Measurements from ENCODE around the gene SLC30A7. TPM values are rescaled to one million over a fixed set of nuclear protein-coding genes. Genes with fewer than 3 reads are reported as not detected.
A peak's percentile ranks its signal among the peaks of the same experiment; 100 is the strongest.
"Not testable (repeated sequence)": the region's sequence is repeated elsewhere in the genome, so short reads cannot be mapped to it uniquely, and the experiment has no call there.

SLC30A7 gene
- total and polyA plus RNA-seq, 8 donors, result 17.6 to 46.7 (median 20.6) TPM

DNA sequence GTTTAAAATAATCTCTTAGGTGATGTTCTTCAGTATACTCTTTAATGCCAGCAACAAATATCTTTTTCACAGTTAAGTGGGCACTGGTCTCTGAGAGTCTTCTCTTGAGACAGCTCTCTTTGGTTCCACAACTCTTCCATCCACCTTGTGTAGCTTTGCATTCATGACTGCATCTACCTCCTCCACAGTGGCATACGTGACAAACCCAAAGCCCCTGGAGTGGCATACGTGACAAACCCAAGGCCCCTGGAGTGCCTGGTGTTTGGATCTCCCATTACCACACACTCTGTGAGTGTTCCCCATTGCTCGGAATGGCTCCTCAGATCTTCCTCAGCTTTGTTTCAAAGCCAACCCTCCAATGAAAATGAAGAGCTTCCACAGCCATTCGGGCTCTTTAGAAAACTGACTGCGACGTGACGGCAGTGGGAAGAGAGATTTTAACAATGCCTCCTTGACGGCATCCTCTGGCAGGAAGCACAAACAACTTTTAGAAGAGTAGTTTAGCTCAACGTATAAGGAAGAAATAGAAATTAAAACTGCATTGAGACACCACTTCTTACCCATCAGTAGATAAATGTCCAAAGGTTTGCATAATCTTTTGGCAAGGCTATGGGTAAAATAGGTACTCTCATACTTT, 45.8 kb downstream of the SLC30A7 start:
- Histone ChIP-seq H3K9me3 (no peaks in the 10 kb centered on the region), H3K36me3 (peaks cover 0 to 36% of the 10 kb centered on the region in 2 donors), H3K4me1 (peaks cover 3 to 4% of the 10 kb centered on the region in 2 donors), H3K27me3 (no peaks in the 10 kb centered on the region), H3K4me3 (no peak overlapping the region), H3K27ac (no peak overlapping the region)
- DNase-seq, result no peak
- intact Hi-C loops (cut with DNase I), result no loop called here
- ATAC-seq, result no peak
- TF ChIP-seq, protein P1, sequence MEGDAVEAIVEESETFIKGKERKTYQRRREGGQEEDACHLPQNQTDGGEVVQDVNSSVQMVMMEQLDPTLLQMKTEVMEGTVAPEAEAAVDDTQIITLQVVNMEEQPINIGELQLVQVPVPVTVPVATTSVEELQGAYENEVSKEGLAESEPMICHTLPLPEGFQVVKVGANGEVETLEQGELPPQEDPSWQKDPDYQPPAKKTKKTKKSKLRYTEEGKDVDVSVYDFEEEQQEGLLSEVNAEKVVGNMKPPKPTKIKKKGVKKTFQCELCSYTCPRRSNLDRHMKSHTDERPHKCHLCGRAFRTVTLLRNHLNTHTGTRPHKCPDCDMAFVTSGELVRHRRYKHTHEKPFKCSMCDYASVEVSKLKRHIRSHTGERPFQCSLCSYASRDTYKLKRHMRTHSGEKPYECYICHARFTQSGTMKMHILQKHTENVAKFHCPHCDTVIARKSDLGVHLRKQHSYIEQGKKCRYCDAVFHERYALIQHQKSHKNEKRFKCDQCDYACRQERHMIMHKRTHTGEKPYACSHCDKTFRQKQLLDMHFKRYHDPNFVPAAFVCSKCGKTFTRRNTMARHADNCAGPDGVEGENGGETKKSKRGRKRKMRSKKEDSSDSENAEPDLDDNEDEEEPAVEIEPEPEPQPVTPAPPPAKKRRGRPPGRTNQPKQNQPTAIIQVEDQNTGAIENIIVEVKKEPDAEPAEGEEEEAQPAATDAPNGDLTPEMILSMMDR (IDR thresholded peaks at IDR 0.05), result no peak

DNA sequence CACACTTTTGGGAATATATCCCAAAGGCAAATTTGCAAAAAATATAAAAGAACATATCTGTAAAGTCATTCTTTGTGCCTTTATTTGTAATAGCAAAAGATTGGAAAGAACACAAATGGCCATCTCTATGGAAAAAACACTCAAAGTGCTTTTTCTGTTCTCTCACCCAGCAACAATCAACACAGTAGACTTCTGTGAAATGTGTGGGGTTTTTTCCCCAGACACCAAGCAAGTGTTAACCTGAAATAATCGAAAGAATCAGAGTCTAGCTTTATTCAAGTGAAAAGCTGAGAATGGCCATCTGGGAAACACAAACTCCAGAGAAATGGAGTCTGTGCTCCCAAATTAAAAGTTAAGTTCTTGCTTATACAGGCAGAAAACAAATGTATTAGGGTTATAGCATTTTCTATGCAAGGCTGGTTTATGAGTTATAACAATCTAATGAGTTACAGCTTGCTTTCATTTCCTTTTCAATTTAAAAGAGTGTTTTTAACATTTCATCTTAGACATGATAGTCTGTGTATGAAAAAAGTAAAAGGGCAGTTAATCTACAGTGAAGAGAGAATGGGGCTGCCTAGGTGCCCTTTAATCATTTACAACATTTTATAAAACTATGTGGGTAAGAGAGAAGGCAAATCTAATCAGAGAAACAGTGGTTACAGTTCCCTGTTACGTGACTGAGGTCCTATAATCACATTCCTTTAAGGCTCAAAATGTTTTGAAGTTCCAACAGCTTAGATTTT, 46.6 kb downstream of the SLC30A7 start:
- ATAC-seq (no peak), DNase-seq (no peak)
- H3K27me3 ChIP-seq, result no peaks in the 10 kb centered on the region
- no peak overlapping the region for H3K27ac ChIP-seq
- peaks cover 3 to 8% of the 10 kb centered on the region in 2 donors for H3K4me1 ChIP-seq
- intact Hi-C loops (cut with DNase I), result no loop called here
- H3K9me3 ChIP-seq, result no peaks in the 10 kb centered on the region
- TF ChIP-seq, protein P1 (IDR thresholded peaks at IDR 0.05), result no peak
- peaks cover 0 to 36% of the 10 kb centered on the region in 2 donors for H3K36me3 ChIP-seq
- no peak overlapping the region for H3K4me3 ChIP-seq

DNA sequence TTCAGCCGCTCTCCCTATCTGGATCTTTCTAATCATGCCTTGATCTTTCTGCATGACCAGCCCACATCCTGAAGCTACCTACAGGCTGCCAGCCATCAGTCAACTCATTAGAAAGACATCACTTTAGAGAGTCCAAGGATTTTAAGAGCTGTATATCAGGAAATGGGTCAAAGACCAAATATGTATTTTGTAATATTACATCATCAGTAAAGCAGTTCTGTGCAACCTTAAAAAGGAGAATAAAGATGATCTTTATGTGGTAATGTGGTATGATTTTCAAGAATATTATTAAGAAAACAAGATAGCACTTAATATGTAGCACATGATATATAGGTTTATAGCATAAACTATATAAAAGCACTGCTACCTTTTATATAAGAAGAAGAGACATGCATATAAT, 47.6 kb downstream of the SLC30A7 start:
- H3K9me3 ChIP-seq, result no peaks in the 10 kb centered on the region
- peaks cover 3 to 9% of the 10 kb centered on the region in 2 donors for H3K4me1 ChIP-seq
- no peak for DNase-seq
- no peak overlapping the region for H3K27ac ChIP-seq
- H3K4me3 ChIP-seq, result no peak overlapping the region
- H3K36me3 ChIP-seq, result peaks cover 0 to 33% of the 10 kb centered on the region in 2 donors
- no peaks in the 10 kb centered on the region for H3K27me3 ChIP-seq
- intact Hi-C loops (cut with DNase I), result no loop called here
- no peak for ATAC-seq
- TF ChIP-seq, protein P1 (IDR thresholded peaks at IDR 0.05), result no peak

DNA sequence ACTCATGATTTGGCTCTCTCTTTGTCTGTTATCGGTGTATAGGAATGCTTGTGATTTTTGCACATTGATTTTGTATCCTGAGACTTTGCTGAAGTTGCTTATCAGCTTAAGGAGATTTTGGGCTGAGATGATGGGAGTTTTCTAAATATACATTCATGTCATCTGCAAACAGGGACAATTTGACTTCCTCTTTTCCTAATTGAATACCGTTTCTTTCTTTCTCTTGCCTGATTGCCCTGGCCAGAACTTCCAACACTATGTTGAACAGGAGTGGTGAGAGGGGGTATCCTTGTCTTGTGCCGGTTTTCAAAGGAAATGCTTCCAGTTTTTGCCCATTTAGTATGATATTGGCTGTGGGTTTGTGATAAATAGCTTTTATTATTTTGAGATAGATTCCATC, 50.2 kb downstream of the SLC30A7 start:
- ATAC-seq; H3K27me3 ChIP-seq; H3K27ac ChIP-seq; intact Hi-C loops (cut with DNase I); H3K4me3 ChIP-seq; H3K9me3 ChIP-seq; DNase-seq: not testable (repeated sequence)
- peaks cover 10 to 26% of the 10 kb centered on the region in 2 donors for H3K4me1 ChIP-seq
- H3K36me3 ChIP-seq, result peaks cover 0 to 17% of the 10 kb centered on the region in 2 donors

DNA sequence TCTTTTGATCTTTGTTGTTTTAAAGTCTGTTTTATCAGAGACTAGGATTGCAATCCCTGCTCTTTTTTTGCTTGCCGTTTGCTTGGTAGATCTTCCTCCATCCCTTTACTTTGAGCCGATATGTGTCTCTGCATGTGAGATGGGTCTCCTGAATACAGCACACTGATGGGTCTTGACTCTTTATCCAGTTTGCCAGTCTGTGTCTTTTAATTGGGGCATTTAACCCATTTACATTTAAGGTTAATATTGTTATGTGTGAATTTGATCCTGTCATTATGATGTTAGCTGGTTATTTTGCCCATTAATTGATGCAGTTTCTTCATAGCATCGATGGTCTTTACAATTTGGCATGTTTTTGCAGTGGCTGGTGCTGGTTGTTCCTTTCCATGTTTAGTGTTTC, 51.9 kb downstream of the SLC30A7 start:
- DNase-seq; H3K4me3 ChIP-seq; intact Hi-C loops (cut with DNase I); ATAC-seq; H3K27ac ChIP-seq; H3K9me3 ChIP-seq; H3K27me3 ChIP-seq: not testable (repeated sequence)
- Histone ChIP-seq H3K36me3 (peaks cover 0 to 19% of the 10 kb centered on the region in 2 donors), H3K4me1 (peaks cover 10 to 26% of the 10 kb centered on the region in 2 donors)

DNA sequence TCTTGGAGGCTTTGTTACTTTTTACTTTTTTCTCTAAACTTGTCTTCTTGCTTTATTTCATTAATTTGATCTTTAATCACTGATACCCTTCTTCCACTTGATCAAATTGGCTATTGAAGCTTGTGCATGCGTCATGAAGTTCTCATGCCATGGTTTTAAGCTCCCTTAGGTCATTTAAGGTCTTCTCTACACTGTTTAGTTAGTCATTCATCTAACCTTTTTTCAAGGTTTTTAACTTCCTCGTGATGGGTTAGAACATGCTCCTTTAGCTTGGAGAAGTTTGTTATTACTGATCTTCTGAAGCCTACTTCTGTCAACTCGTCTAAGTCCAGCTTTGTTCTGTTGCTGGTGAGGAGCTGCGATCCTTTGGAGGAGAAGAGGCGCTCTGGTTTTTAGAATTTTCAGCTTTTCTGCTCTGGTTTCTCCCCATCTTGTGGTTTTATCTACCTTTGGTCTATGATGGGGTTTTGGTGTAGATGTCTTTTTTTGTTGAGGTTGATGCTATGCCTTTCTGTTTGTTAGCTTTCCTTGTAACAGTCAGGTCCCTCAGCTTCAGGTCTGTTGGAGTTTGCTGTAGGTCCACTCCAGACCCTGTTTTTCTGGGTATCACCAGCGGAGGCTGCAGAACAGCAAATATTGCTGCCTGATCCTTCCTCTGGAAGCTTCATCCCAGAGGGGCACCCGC, 53.0 kb downstream of the SLC30A7 start:
- intact Hi-C loops (cut with DNase I); H3K9me3 ChIP-seq; H3K27me3 ChIP-seq; H3K4me3 ChIP-seq; DNase-seq; ATAC-seq: not testable (repeated sequence)
- H3K36me3 ChIP-seq, result peaks cover 0 to 13% of the 10 kb centered on the region in 2 donors
- peak overlapping the region in 1 of 2 donors; percentile 19 for H3K27ac ChIP-seq
- peaks cover 7 to 26% of the 10 kb centered on the region in 2 donors for H3K4me1 ChIP-seq

DNA sequence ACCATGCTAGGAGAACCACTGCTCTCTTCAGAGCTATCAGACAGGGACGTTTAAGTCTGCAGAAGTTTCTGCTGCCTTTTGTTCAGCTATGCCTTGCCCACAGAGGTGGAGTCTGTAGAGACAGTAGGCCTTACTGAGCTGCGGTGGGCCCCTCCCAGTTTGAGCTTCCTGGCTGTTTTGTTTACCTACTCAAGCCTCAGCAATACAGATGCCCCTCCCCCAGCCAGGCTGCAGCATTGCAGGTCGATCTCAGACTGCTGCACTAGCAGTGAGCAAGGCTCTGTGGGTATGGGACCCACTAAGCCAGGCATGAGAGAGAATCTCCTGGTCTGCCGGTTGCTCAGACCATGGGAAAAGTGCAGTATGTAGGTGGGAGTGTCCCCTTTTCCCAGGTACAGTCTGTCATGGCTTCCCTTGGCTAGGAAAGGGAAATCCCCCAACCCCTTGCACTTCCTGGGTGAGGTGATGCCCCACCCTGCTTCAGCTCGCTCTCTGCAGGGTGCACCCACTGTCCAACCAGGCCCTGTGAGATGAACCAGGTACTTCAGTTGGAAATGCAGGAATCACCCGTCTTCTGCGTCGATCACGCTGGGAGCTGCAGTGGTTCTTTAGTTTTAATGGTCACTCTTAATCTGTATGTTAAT, 53.7 kb downstream of the SLC30A7 start:
- DNase-seq, result peak in 2 of 4 donors; percentile 70 to 75
- H3K4me3 ChIP-seq; H3K9me3 ChIP-seq; H3K27me3 ChIP-seq; intact Hi-C loops (cut with DNase I): not testable (repeated sequence)
- Histone ChIP-seq H3K4me1 (peaks cover 7 to 26% of the 10 kb centered on the region in 2 donors), H3K36me3 (peaks cover 0 to 13% of the 10 kb centered on the region in 2 donors), H3K27ac (peak overlapping the region in 1 of 2 donors; percentile 19)
- ATAC-seq, result peak; percentile 75
